G401.6 (cell line): ENCODE data around the gene CHAT.

ENCODE experiments used
- FAIRE-seq: peaks from 2 replicates; lab custom pipeline; 2012; peaks lifted over from hg19 to GRCh38; lab: Jason Lieb, UNC

CHAT gene

DNA sequence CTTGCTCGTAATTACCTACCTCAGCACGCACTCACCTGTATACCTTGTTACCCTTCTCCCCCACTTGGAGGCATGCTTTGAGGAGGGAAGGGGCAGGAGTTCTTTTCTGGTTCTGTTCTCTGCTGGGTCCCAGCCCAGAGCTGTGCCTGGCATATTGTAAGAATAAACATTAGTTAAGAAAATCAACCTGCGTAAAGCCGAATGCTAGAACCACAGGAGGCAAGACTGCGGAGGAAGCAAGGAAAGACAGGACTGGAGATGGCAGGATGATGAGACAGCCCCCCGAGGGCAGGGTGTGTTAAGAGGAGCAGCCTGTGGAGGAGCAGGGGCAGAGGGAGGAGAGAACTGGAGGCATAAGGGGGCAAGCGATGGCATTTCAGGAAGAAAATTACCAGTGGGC is 75.1 kb downstream of the CHAT start:
- no peak for FAIRE-seq

DNA sequence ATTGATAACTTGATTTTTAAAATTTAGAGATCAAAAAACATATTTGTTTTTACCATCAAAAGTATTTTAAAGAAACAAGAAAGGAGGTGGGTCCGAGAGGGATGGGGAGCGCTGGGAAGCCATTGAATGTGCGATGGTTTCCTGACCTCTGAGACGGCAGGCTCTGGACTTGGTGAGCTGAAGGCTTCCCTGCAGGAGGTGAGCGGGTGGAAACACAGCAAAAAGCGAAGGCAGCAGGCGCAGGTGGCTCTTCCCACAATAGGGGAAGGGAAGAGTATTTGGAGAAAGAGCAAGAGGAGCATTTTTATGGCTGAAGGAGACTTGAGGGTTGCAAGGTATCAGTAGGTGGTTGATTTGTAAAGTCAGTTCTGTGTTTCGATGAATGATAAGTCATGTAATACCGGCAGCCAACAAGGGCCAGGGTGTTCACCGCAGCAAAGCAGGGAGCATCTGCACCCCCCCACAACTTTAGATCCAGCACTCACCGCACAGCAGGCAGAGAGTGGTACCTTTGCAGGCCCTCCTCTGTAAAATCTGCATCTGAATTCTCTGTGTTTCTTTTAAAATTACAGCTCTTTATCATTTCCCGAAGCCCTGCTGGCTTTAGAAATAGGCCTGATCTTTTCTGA is 76.2 kb downstream of the CHAT start:
- no peak for FAIRE-seq

DNA sequence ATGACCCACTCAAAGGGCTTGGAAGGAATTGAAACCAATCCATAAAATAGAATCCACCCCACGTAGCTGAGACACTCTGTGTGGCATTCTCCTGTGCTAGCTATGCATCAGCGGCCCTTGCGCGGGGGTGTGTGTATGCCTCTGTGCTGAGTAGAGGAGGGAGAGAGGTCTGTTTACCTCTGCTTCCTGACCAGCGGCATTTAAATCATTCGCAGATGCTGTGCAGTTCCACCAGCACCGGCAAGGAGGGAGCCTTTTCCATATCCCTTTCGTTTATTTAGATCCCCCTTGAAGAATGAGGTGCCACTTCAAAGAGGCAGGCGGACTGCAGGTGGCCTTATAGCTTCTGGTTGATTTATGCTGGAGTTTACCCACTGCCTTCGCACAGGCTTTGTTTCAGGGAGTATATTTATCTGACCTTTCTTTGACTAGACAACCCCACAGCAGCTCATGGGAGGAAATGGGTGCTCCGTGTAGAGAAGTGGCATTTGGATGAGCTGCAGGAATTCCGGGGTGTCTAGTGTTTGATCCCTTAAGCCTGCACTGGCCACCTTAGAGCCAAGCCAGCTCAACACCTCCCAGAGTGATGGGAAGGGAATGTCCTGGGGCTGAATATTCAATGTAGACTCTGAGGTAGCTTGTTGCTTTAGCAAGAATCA is 77.0 kb downstream of the CHAT start:
- no peak for FAIRE-seq

DNA sequence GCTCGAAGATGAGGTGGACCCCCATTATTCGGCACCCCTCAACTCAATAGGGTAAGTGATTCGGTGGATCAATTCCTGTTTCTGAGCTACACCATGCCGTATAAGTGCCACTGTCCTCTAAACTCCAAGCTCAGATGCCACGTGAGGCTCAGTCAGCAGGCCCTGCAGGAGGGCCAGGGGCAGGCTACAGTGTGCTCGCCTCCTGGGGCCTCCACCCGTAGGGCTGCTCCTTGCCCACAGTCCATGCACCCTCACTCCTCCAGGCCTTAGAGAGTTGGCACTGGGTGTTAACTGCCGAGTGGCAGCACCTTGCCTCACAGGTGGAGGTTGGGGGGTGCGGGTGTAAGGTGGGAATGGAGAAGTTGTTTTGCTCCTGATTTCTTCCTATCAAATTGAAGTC is 77.8 kb downstream of the CHAT start:
- FAIRE-seq: no peak

DNA sequence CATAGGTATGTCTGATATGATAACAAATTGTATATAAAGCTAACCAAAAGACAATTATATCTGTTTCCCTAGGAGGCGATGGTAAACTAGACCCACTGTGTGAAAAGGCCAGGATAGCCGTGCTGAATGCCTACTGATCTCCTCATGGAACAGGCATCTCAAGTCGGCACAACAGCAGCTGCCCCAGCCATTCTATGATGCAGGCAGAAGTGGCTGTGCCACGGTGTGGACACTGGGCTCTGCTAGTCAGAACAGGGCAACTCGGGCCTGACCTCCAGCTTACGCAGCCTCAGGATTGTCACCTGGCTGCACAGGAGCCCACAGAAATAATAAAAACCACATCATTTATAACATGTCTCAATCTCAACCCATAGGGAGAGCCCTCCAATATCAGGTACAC is 80.6 kb downstream of the CHAT start:
- FAIRE-seq: no peak

DNA sequence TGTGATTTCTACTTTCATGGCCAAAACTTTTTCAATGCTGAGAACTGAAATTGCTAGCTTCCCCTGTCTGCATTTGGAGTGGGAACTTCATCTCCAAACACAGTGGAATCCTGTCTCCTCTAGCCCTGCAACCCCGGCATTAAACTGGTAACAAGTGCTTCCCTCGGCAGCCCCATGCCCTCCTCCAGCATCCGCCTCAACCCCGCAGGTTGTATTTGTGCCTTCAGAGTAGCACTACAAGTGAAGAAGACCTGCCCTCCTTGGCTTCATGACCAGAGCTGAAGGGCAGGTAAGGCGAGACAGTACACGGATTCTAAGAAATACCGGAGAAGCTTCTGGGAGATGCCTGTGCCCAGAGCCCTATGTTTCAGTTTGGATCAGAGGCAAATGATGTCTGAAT is 82.5 kb downstream of the CHAT start:
- FAIRE-seq: no peak

DNA sequence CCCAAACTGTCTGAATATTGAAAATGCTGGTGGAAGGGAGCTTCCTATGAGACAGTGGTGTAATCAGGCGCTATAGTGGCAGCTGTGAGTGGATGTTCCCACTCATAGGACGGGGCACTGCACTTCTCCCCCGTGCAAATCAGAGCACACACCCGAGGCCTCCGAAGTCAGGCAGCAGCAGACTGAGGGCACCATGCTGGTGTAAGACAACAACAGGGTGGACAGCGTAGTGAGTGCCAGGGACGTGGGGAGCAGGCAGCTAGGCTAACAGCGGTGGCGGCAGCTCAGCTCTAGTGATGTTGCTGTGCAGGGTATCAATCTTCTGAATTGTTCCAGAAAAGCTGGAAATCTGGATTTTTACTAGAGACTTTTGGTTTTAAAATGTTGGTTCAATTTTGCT is 84.8 kb downstream of the CHAT start:
- FAIRE-seq: no peak

DNA sequence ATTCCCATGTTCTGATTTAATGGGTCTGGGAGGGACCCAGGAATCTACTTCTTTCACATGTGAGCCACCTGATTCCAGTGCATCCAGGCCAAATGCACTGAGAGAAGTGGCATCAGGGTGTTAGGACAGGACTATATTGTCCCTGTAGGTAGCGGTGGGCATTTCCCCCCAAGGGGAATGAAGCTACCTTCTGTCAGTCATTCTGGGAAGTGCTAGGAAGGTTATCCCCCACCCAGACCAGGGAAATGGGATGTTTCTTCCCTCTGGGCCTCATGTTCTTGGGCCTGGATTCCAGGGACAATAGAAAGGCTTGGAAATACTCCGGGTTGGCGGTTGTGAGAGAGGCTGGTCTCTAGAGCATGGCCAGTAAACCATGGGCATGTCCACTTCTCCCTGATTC is 86.4 kb downstream of the CHAT start:
- FAIRE-seq: no peak

DNA sequence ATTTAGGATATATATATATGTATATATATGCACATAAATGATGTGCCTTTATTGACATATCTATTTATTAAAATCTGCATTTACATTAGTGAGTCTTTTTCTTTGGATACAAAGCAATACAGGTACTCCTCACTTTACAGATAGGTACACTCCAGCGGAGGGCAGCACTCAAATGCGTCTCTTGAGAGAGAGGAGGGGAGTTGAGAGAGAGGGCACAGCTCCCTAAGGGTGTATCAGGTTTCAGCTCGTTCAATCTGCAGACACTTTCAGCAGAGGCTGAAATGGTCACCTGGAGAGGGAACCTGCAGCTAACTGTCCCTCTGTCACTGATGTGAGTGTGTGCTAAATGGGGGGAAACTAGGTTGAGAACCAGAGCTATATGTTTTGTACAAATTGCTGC is 87.2 kb downstream of the CHAT start:
- FAIRE-seq: no peak

DNA sequence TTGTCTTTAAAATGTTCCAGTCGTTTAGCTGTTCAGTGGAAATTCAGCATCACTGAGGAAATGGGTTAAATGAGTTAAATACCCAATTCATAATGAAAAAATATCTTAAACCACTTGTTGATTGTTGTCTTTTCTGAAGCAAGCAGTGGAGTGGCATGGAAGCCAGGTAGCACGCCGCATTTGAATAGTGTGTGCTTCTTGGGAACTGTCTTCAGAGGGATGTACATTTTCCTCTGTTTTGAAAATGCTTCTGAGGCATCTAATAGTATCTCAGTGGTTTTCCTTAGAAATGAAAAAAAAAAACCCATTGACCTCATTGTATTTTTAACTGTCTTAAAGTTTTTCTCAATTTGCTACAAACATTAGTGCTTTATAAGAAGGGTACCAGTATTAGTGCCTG is 93.7 kb downstream of the CHAT start:
- FAIRE-seq: no peak

DNA sequence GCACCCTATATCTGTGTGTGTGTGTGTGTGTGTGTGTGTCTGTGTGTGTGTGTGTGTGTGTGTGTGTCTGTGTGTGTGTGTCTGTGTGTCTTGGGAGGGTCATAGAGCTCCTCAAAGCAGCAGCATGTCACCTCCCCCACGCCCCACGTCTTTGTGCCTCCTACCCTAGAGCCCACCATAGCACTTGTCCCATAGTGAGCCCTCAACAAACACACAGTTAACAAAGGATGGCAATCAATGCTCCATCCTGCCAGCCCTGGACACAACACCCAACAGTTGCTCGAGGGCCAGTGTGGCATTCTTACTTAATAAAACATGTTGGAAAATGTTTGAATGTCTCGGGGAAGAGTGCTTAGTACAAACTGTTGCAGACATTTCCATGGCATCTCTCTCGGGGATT is 96.1 kb downstream of the CHAT start:
- FAIRE-seq: no peak

DNA sequence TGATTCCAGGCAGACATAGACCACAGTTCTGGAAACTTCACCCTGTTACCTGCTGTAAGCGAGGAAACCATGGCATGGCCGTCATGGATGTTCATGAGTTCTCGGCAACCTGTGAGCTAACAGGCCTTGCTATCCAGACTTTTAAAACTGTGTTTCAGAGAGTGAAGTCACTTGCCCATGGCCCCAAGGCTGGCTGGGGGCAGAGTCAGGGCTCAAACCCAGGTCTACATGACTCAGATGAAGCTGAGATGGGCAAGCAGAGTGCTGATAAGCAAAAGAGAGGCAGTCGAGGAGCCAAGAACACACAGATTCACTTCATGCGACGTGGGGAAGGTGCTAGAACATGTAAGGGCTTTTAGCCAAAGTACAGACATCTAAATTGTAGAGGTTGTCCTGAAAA is 97.1 kb downstream of the CHAT start:
- no peak for FAIRE-seq

DNA sequence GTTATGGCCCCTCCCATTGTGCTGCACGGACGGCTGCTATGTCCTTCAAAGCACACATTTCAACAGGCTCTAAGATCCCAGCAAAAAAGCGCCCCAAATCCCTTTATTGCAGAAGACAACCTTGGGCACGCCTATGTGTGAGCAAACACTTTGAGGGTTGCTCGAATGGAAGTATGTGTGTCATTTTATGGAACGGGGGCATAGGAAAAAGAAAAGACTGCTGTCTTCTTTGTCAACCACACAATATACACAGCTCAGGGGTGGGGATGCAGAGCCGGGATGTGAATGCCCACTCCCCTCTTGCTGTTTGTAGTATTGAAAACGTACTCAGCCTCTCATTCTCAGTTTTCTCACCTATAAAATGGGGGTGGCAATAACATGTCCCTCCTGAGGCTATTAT is 97.6 kb downstream of the CHAT start:
- FAIRE-seq: no peak

DNA sequence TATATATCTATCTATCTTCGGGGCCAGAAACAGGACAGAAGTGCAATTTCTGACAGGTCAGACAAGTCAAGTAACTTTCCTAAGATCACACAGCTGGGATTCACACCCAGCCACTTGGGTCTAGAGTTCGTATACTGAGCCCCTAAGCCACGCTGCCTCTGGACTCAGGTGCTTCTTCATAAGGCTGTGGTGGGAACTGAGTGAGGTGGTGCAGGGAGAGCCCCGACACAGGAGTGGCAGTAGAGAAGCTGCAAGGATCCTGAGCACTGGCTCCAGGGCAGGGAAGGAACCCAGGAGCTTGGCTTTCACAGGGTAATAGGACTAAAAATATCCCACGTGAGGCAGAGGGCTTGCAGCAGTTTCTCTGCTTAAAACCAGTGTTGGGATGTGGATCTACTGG is 99.4 kb downstream of the CHAT start:
- no peak for FAIRE-seq
